Breast epithelium (tissue), 4 donors: Measurements from ENCODE around the gene RAB33A. TPM values are rescaled to one million over a fixed set of nuclear protein-coding genes. Genes with fewer than 3 reads are reported as not detected.

Experiments used
- DNase-seq, 2 donors: peaks; one replicate each; pipeline ENCODE4 v3.0.0-alpha.2; 2019; ENCODE audit warnings: low spot score in 2 of 2
- H3K27ac ChIP-seq, 2 donors: fragments of 200-600 bp; sonication (generic) in 1 of 2; one replicate each; pipeline ENCODE4 v1.5.1; 2016 to 2019; ENCODE audit warnings: mild to moderate bottlenecking in 1 of 2
- H3K27me3 ChIP-seq, 2 donors: fragments of 200-600 bp; sonication (generic) in 1 of 2; one replicate each; pipeline versions ENCODE4 v1.5.1 to v1.6.0; 2017 to 2019; ENCODE audit warnings: control low read depth in 1 of 2, mild to moderate bottlenecking in 1 of 2
- H3K36me3 ChIP-seq: fragments of 200-600 bp; one replicate; pipeline ENCODE4 v1.5.1; 2019
- H3K4me1 ChIP-seq, 2 donors: fragments of 200-600 bp; sonication (generic); one replicate each; pipeline ENCODE4 v1.5.1; 2016 to 2019; ENCODE audit warnings: control low read depth in 1 of 2
- H3K4me3 ChIP-seq, 3 donors: fragments of 200-600 bp; sonication (generic); 1 replicate in 2 of 3; 2 replicates in 1 of 3; pipeline ENCODE4 v1.5.1; 2016 to 2019; ENCODE audit warnings: mild to moderate bottlenecking in 3 of 3, moderate library complexity in 2 of 3
- H3K9me3 ChIP-seq, 2 donors: fragments of 200-600 bp; sonication (generic) in 1 of 2; one replicate each; pipeline ENCODE4 v1.5.1; 2016 to 2019; ENCODE audit warnings: control low read depth in 1 of 2
- CTCF ChIP-seq, 3 donors: fragments of 450-650 bp; IDR thresholded peaks; one replicate each; pipeline ENCODE4 v1.5.1; 2016 to 2017; ENCODE audit warnings: antibody characterized with exemption in 3 of 3, mild to moderate bottlenecking in 3 of 3, moderate library complexity in 3 of 3
- POLR2A ChIP-seq: fragments of 450-650 bp; IDR thresholded peaks from one replicate; pipeline ENCODE4 v1.6.1; 2016; ENCODE audit warnings: antibody characterized with exemption, mild to moderate bottlenecking, moderate library complexity
- POLR2AphosphoS5 ChIP-seq, 3 donors: sonication (generic); formaldehyde crosslinking; IDR thresholded peaks; one replicate each; pipeline ENCODE4 v1.6.1; 2017; ENCODE audit warnings: antibody characterized with exemption in 3 of 3
- intact Hi-C: fragments of 100-400 bp; cut with DNase I; formaldehyde crosslinking; loops from one replicate; pipeline ENCODE4 v1.15.1; 2023; ENCODE audit warnings: low total_unique reads
- total RNA-seq, 3 donors: library from RNA; depleted of rRNA; stranded (reverse); fragments of >200 nt; gene quantifications; one replicate each; pipeline ENCODE4 v1.1.0, GENCODE V29; 2016

The RAB33A gene
- total RNA-seq, result 1 to 10 TPM in 2 of 3 donors, under 1 TPM in 1; 0.73 to 2.6 (median 1.6) TPM

- TF ChIP-seq POLR2AphosphoS5 (IDR thresholded peaks at IDR 0.05) (no peak), CTCF (IDR thresholded peaks at IDR 0.05) (no peak), POLR2A (no peak)
- Histone ChIP-seq H3K27me3 (peaks cover 0 to 34% of the 10 kb centered on the region in 2 donors), H3K27ac (peak within 1 kb of the TSS in 1 of 2 donors; percentile 56), H3K4me3 (peak within 1 kb of the TSS; percentile 44 to 67 (median 47)), H3K9me3 (no peaks in the 10 kb centered on the region), H3K4me1 (no peaks in the 10 kb centered on the region), H3K36me3 (no peaks in the 10 kb centered on the region)
- no peak for DNase-seq
- intact Hi-C loops, result no loop called here
These were observed at the start of gene RAB33A for GRCh38 chrX:130171446-130172126. Gene RAB33A, plus strand, starts transcription at chrX:130171962. Its CDS starts 101 bp downstream, at chrX:130172063.

GRCh38 chrX:130124577-130124976 lies 47.2 kb upstream of the RAB33A start:
- no peaks in the 10 kb centered on the region for H3K4me1 ChIP-seq
- no peak overlapping the region for H3K4me3 ChIP-seq
- DNase-seq, result no peak
- TF ChIP-seq CTCF (IDR thresholded peaks at IDR 0.05), result no peak
- TF ChIP-seq POLR2A, result no peak
- no peak for TF ChIP-seq POLR2AphosphoS5 (IDR thresholded peaks at IDR 0.05)
- intact Hi-C loops, result no loop called here
- no peaks in the 10 kb centered on the region for H3K36me3 ChIP-seq
- peak overlapping the region; percentile 40 to 78 for H3K27ac ChIP-seq
- peaks cover 0 to 20% of the 10 kb centered on the region in 2 donors for H3K27me3 ChIP-seq
- H3K9me3 ChIP-seq, result no peaks in the 10 kb centered on the region

- Histone ChIP-seq H3K9me3 (no peaks in the 10 kb centered on the region), H3K36me3 (no peaks in the 10 kb centered on the region), H3K4me1 (no peaks in the 10 kb centered on the region), H3K27me3 (peaks cover 0 to 20% of the 10 kb centered on the region in 2 donors), H3K27ac (peak overlapping the region; percentile 60 to 78), H3K4me3 (no peak overlapping the region)
- peak; percentile 29 to 64 for DNase-seq
- TF ChIP-seq POLR2AphosphoS5 (IDR thresholded peaks at IDR 0.05), result peak in 1 of 3 donors; percentile 14
- TF ChIP-seq POLR2A, result no peak
- no peak for TF ChIP-seq CTCF (IDR thresholded peaks at IDR 0.05)
- intact Hi-C loops, result no loop called here
These were observed 46.5 kb upstream of the RAB33A start for GRCh38 chrX:130125091-130125874.

GRCh38 chrX:130130990-130131389 lies 40.8 kb upstream of the RAB33A start:
- Histone ChIP-seq H3K36me3 (no peaks in the 10 kb centered on the region), H3K27ac (no peak overlapping the region), H3K9me3 (no peaks in the 10 kb centered on the region), H3K27me3 (peaks cover 0 to 8% of the 10 kb centered on the region in 2 donors), H3K4me1 (no peaks in the 10 kb centered on the region), H3K4me3 (no peak overlapping the region)
- TF ChIP-seq POLR2AphosphoS5 (IDR thresholded peaks at IDR 0.05), result no peak
- TF ChIP-seq CTCF (IDR thresholded peaks at IDR 0.05), result no peak
- TF ChIP-seq POLR2A, result no peak
- intact Hi-C loops, result no loop called here
- DNase-seq, result no peak

GRCh38 chrX:130136496-130136895 lies 35.3 kb upstream of the RAB33A start:
- TF ChIP-seq POLR2A, result no peak
- TF ChIP-seq CTCF (IDR thresholded peaks at IDR 0.05), result no peak
- TF ChIP-seq POLR2AphosphoS5 (IDR thresholded peaks at IDR 0.05), result no peak
- no peaks in the 10 kb centered on the region for H3K36me3 ChIP-seq
- H3K4me1 ChIP-seq, result no peaks in the 10 kb centered on the region
- intact Hi-C loops, result no loop called here
- H3K27me3 ChIP-seq, result peaks cover 0 to 26% of the 10 kb centered on the region in 2 donors
- no peaks in the 10 kb centered on the region for H3K9me3 ChIP-seq
- no peak overlapping the region for H3K27ac ChIP-seq
- H3K4me3 ChIP-seq, result no peak overlapping the region
- DNase-seq, result no peak
